Fibroblast of the conjunctiva (primary cell): Measurements from ENCODE around the gene FRMD4A.
"Not testable (repeated sequence)": the region's sequence is repeated elsewhere in the genome, so short reads cannot be mapped to it uniquely, and the experiment has no call there.

Source experiments
- DNase-seq: peaks from one replicate; pipeline ENCODE4 v3.0.0-alpha.2; 2010; ENCODE audit warnings: low read depth

FRMD4A gene

DNA sequence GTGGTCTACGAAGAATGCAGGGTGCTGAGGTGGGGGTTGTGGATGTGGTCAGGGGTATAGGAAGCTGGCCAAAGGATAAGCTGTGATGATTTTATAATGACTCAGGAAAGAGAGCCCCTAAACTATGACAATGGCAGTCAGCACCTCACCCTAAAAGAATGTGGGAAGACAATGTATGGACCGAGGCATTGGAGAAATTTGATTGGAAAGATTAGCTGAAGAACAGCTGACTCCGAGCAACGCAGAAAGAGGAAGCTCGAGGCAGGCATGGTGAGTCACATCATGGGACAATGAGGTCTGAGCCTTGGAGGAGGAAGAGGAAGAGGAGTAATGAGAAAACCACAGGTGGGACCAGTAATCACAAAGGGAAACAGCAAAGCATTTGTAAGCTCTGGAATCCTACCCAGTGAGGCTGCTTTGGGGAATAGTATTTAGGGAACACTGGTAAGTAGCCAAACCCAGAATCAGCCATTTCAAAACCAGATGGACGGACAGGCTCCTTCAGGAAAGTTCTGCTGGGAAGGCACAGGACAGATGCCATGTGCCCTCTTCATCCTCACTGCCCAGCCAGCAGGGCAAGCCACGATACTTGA lies 448.5 kb downstream of the FRMD4A start:
- DNase-seq: no peak

DNA sequence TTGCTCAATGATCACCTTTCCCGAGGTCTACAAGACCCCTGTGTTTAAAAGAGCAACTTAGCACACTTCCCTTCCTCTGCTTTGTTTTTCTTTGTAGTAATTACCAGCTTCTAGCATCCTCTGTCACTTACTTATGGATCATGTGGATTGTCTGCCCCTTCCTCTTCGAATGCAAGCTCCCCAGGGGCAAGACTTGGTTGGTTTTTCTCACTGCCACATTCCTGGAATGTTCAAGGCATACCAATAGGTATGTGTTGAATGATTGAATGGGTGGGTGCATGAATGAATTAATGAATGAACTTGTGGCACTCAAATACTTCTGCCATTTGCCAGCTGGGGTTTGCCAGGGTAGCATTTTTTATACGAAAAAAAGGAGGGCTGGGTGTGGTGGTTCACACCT lies 450.0 kb downstream of the FRMD4A start:
- DNase-seq: no peak

DNA sequence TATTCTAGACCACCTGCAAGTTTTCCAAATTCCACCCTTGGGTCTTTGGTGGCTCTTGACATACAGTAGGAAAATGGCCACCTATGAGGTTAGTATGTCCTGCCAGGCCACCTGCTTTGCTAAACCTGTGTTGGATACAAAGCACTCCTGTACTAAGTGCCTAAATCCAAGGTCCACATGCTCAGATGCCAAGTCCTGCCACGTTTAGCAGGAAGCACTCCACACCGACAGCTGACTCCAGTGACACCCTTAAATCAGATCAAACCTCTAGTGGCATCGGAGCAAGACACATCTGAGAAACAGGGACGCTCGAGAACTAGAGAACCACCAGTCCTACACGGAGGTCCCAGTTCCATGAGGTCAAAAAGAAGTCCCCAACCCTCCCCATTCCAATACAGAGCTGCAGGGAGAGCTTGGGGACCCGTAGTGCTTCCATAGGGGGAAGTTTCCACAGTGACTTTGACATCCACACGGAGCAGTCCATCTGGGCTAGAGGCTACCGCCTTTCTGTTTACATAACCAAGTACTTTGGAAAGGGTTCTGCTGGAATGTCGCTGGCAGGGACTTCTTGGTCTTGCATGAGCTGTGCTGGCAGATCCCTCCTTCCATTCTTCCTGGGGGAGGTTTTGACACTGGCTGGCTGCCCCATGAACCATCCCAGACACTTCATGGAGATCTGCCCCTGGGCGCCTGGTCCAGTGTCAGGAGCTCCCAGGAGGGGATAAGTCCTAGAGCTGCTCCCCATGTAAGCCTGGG lies 453.4 kb downstream of the FRMD4A start:
- DNase-seq: peak; percentile 30

DNA sequence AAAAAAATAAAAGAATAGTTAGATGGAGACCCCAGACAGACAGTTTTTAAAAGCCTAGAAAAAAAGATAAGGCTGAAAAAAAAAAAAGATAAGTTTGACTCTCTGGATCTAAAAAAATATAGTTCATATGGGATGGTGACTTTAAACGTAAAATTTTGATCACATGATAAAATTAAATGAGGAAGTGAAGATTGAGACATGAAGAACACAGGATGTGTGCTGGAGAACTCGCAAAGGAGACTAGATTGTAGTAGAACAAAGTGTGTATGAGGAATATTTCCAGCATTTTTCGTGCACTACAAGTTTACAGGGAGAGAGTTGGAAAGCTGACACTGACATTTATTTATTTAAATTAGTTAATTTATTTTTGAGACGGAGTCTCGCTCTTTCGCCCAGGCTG lies 457.5 kb downstream of the FRMD4A start:
- DNase-seq: no peak

DNA sequence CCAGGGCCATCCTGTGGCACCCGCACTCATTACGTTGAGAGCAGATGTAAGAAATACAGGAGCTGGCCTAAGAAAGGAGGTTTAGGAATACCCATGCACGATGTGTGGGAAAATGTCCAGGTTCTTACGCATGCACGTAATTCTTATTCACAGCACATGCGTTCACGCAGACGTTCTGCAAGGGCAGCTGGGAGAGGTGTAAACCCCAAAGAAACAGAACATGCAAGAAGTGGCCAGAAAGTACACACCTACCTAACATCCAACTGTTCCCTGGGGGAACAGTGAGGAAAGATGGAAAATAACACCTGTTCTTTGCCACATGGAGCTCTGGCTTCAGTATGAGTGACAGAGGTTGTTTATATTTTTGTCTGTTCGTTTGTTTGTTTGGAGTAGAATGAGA lies 458.3 kb downstream of the FRMD4A start:
- DNase-seq: no peak

DNA sequence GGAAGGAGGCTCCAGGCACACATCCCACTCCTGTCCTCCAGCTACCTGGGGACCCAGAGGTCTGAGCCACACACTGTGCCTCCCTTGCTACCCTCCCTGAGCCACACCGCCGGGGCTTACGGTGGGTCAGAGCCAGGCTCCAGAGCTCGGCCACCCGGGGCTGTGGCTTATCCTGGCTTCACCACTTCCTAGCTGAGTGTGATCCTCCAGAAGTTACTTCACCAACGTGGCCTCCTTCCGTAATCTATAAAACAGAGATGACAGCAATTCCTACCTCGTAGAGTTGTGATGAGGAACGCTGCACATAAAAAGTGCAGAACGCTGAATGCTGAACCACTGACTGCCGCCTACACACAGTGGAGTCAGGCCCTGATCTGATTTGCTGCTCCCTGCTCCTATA lies 458.9 kb downstream of the FRMD4A start:
- no peak for DNase-seq

DNA sequence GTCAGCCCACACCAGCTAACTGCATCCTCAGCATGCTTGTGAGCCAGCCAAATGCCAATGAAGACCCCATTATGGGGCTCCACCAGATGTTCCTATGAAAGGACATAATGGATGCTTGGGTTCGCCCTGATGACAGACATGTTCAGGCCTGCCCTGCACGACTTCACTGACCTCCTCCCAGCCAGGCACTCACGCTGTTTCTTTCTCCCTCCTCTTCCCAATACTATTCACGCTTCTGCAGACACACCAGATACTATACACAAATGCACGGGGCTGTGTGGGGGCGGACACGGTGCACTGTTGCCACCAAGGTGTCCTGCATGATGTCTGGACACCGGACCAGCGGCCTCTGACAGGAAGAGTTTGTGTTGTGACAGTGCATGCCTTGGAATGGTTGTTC lies 459.7 kb downstream of the FRMD4A start:
- DNase-seq: no peak

DNA sequence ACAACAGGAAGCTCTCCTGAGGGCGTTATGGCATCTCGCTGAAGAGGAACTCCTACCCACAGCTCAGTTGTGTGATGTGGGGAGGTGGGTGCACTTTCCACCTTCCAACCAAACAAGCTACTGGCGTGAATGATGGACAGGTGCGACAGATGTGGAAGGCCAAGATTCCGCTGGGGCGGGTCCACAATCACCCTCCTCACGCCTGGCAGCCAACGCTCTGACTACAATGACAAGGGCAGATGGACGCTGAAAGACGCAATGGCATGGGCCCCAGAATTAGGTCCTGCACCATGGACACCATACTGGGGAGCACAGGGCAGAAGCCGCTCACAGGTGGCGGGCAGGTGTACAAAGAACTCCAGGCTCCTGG lies 461.4 kb downstream of the FRMD4A start:
- no peak for DNase-seq

DNA sequence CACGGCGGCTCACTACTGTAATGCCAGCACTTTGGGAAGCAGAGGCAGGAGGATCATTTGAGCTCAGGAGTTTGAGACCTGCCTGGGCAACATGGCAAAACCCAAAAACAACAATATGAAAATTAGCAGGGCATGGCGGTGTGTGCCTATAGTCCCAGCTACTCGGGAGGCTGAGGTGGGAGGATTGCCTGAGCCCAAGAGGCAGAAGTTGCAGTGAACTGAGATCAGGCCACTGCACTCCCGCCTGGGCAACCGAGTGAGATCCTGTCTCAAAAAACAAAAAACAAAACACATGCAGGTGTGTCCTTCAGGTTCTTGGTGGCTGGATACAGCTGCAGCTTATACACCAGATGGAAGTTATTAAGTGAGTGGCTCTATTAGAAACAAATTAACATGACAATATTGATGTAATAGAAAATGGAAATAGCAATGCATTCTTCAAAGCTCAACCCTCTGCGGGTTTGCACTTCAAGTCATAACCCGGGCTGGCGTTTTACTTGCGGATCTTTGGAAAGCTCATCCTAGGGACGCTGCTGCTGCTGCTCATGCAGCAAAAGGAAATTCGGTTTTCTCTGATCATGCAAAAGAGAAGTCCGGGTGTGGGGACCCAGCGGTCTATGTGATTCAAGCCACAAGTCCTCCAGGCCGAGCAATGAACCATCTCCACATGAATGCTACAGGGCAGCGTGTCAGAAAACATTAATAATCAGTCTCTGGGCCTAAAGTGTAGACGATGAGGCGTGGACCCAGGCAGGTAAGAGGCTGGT lies 462.0 kb downstream of the FRMD4A start:
- DNase-seq: no peak

DNA sequence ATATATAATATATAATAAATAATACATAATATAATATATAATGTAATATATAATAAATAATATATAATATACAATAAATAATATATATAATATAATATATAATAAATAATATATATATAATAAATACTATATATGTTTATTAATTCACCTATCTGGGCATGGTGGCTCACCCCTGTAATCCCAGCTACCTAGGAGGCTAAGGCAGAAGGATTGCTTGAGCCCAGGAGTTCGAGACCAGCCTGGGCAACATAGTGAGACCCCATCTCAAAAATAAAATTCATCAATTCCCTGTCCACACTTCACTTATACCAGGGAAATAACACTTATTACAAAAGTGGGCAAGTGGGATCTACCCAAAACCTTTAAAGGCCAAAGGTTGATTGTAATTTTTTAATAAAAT lies 462.9 kb downstream of the FRMD4A start:
- DNase-seq: no peak

DNA sequence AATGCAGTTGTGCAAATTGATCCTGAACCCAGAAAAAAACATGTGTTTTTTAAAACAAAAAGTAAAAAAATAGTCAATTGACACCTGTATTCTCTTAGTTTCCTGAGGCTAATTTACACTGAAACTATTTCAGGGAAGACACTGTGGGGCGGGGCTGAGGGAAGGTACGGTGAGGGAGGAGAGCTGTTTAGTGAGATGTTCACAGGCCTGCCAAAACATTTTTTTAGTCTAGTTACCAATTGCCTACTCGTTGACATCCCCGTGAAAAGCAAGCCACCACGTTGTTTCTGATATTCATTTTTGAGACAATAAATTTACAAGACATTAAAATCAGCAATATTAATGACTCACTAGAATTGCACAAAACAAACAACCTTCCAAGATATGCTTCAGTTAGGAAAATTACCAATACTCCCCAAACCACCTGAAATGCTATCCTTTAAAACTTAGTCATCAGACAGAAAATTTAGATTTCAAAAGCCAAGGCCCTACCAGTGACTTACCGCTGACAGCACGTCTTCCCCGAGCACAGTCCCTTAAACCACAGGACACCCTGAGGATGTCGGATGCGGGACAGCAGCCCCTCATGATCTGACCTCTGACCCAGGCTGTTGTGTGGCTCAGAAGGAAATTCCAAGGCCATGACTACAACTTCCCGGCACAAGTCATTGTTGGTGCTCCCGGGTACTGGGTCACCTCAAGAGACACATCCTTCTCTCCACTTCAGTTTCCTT lies 464.8 kb downstream of the FRMD4A start:
- no peak for DNase-seq

DNA sequence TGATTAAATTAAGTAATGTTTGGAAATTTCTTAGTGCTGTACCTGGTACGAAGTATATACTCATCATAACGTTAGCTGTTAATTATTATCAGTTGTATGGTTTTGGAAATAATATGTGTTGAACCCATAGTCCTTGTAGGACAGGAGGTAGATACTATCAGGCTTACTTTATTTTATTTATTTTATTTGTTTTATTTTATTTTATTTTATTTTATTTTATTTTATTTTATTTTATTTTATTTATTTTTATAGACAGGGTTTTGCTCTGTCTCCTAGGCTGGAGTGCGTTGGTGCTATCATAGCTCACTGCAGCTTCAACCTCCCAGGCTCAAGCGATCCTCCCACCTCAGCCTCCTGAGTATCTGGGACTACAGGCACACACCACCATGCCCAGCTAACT lies 465.5 kb downstream of the FRMD4A start:
- not testable (repeated sequence) for DNase-seq

DNA sequence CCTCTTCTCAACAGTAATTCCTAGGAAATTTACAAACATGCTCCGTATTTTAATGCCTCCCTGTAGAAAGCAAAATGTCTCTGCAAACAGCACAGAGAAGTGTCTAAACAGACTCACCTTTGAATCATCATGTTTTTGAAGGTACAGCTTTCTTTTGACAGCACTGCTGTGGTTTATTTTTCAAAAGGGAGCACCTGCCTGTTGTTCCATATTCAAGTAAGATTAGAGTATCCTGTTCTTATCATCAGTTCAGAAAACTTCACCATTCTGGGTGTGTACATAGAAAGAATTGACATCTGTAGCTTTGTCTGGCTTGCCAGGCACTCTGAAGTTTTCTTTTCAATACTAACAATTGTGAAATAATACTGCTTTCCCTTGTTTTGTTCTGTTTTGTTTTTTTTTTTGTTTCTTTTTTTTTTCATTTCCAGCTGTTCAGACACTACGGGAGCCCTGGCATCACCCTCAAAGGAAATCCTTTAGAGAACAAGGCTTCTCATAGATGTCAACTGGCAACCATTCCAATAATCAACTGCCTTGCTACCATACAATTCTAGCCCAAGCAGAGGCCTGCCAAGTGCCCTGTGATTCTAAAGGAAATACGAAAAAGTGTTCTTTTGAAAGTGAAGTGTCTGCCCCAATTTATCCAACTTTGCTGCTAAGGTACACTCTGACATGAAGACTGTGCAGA lies 468.0 kb downstream of the FRMD4A start:
- DNase-seq: no peak

DNA sequence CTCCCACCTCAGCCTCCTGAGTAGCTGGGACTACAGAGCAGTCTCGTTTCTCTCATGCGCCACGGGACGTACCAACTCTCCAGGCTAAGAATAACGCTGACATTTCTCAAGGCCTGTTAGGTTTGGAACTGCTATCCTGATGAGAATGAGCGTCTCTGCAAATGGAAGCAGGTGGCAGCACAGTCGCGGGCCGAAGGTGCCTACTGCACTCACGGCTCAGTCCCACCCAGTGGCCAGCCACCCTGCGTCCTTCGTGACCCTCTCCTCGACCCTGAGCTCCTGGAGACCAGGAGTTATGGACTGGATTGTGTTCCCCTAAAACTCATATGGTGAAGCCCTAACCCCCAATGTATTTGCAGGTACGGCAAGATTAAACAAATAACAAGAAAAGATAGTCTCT lies 469.8 kb downstream of the FRMD4A start:
- no peak for DNase-seq

DNA sequence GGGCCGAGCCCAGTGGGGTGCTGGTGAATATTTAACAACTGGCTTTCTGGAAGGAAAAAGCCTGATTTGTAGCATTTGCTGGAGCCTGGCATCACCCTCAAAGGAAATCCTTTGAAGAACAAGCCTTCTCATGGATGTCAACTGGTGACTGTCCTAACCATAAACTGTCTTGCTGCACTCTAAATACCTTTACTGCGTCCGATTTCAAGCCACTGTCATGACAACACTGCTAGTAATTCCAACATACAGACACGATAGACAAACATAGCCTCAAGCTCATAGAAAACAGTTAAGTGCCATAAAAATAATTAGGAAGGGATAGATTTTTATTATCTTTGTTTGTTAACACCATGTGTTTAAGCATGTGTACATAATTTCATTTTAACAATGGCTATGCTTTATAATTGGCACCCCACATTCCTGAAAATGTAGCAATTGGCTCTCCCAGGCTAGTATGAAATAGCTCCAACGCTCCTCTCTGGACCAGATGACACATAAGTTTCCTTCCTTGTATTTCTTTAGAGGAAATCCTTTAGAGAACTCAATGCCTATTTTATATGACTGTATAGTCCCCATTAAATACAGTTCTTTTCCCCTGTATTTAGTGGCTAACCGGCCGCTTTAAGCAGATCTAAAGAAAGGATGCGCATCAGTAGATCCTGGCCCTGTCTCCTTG lies 470.6 kb downstream of the FRMD4A start:
- DNase-seq: no peak

DNA sequence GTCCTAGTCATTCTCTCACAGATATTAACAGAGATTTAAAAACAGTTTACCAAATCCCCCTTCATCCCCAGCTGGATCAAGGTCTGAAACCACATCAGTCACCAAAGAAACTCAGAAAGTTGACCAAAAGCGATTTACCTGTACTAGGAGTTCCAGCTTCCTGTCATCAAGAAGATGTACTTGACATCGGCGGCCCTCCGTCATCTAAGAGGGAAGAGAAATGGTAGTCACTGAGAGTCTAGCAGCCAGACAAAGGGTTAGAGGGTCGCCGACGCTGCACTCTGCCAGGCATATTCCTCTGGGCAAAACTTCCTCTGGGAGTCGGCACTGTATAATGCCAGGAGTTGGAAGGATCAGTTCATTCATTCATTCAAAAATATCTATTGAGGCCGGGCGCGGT lies 472.0 kb downstream of the FRMD4A start:
- DNase-seq: no peak

DNA sequence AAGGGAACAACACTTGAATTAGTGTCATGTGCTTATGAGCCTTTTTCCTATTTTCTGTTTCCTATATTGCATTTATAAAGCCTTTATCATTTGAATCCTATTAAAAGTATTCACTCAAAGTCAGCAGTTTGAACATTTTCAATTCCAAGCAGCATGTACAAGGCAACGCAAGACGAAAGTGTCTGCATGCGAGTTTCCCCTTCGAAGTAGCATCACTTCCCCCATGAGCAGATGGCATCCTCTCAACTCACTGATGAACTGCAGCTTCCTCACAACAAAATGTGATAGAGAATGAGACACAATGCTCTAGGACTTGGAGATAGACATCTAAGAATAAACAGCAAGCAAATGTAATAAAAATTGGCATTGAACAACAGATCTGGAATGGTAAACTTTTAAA lies 473.3 kb downstream of the FRMD4A start:
- DNase-seq: no peak

DNA sequence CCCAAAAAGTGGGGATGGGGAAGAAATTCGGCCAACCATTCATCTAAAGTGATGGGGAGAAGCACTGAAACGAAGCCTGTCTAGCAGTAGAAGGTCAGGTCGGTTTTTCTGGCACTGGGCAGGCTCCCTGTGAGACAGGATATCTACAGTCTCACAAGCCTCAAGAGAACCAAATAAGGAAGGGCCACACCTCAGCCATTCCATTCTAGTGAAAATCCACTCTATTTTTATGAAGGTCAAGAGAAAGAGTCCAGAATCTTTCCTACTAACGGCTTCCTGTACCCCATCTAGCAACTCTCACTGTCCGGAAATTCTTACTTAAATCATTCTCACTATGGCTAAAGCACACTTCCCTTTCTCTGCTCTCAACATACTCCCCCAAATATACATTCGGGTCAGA lies 476.9 kb downstream of the FRMD4A start:
- DNase-seq: no peak

DNA sequence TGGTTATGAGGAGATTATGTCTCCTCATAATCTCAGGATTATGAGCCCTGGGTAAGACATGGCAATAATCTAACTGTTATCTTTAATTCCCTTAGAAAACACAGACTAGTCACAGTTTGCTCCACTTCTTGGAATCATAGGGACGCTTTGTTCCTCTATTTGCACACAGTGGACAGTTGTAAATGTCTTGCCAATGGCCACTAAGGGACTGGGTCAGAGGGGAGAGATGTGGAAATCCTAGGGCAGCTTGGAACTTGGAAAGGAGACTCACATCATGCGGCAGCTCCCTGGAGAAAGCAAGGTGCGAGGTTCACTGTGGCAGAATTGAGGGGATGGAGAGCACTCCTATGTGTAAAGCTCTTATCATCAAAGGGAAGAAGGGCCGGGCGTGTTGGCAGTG lies 477.9 kb downstream of the FRMD4A start:
- no peak for DNase-seq

DNA sequence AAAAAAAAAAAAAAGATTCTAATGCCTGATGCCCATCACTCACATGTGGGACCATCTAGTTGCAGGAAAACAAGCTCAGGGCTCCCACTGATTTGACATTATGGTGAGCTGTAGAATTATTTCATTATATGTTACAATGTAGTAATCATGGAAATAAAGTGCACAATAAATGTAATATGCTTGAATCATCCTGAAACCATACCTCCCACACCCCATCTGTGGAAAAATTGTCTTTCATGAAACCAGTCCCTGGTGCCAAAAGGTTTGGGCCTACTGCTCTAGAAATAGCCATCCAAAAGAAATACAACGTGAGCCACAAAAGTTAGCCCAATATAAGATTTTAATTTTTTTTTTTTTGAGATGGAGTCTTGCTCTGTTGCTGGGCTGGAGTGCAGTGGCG lies 478.8 kb downstream of the FRMD4A start:
- DNase-seq: no peak
